SK-N-SH treated with all-trans-retinoic acid at 6 μM for 48 hours (cell line): ENCODE results near the gene HRAS.

Experiments used
- ATAC-seq: fragments of 200-7000 bp; cut with Tn5 transposase; 3 replicates; pipeline ENCODE4 v1.9.1; 2020; ENCODE audit warnings: mild to moderate bottlenecking, moderate library complexity
- ARNTL ChIP-seq: fragments of 450-650 bp; formaldehyde crosslinking; IDR thresholded peaks from 2 replicates; pipeline ENCODE4 v1.5.0; 2020; ENCODE audit warnings: low read depth, mild to moderate bottlenecking, moderate library complexity, borderline replicate concordance
- BACH2 ChIP-seq: fragments of 250-450 bp; sonication (Bioruptor Pico); IDR thresholded peaks from 2 replicates; pipeline ENCODE4 v1.9.0; 2021; ENCODE audit warnings: mild to moderate bottlenecking, borderline replicate concordance
- CSDC2 ChIP-seq: fragments of 250-450 bp; sonication (Bioruptor Pico); IDR thresholded peaks from 2 replicates; pipeline ENCODE4 v1.5.0; 2020; ENCODE audit warnings: mild to moderate bottlenecking, moderate library complexity
- GLIS3 ChIP-seq: fragments of 250-450 bp; sonication (Bioruptor Pico); IDR thresholded peaks from 2 replicates; pipeline ENCODE4 v1.5.0; 2020; ENCODE audit warnings: mild to moderate bottlenecking, moderate library complexity
- ISL1 ChIP-seq: fragments of 250-450 bp; sonication (Bioruptor Pico); IDR thresholded peaks from 2 replicates; pipeline ENCODE4 v2.1.2; 2022; ENCODE audit warnings: mild to moderate bottlenecking, moderate library complexity
- OSR1 ChIP-seq: fragments of 250-450 bp; sonication (Bioruptor Pico); IDR thresholded peaks from 2 replicates; pipeline ENCODE4 v1.8.0; 2022; ENCODE audit warnings: moderate library complexity, mild to moderate bottlenecking, inconsistent platforms
- PPARA ChIP-seq: fragments of 250-450 bp; sonication (Bioruptor Pico); IDR thresholded peaks from 2 replicates; pipeline ENCODE4 v1.5.0; 2020; ENCODE audit warnings: mild to moderate bottlenecking, borderline replicate concordance
- RARB ChIP-seq: fragments of 250-450 bp; sonication (Bioruptor Pico); IDR thresholded peaks from 2 replicates; pipeline ENCODE4 v1.8.0; 2021; ENCODE audit warnings: mild to moderate bottlenecking, moderate library complexity
- SNAI2 ChIP-seq: fragments of 250-450 bp; sonication (Bioruptor Pico); IDR thresholded peaks from 2 replicates; pipeline ENCODE4 v1.5.0; 2020; ENCODE audit warnings: mild to moderate bottlenecking, moderate library complexity
- TCF4 ChIP-seq: fragments of 250-450 bp; sonication (Bioruptor Pico); IDR thresholded peaks from 2 replicates; pipeline ENCODE4 v1.8.0; 2021; ENCODE audit warnings: mild to moderate bottlenecking, moderate library complexity, borderline replicate concordance
- TOX ChIP-seq: fragments of 250-450 bp; sonication (Bioruptor Pico); IDR thresholded peaks from 2 replicates; pipeline ENCODE4 v1.8.0; 2021; ENCODE audit warnings: mild to moderate bottlenecking, moderate library complexity, borderline replicate concordance
- ZC3H10 ChIP-seq: fragments of 250-450 bp; sonication (Bioruptor Pico); IDR thresholded peaks from 2 replicates; pipeline ENCODE4 v1.5.1; 2021; ENCODE audit warnings: mild to moderate bottlenecking, moderate library complexity
- ZFP3 ChIP-seq: fragments of 250-450 bp; sonication (Bioruptor Pico); IDR thresholded peaks from 2 replicates; pipeline ENCODE4 v1.5.0; 2020; ENCODE audit warnings: mild to moderate bottlenecking, moderate library complexity
- ZFP30 ChIP-seq: fragments of 450-650 bp; formaldehyde crosslinking; IDR thresholded peaks from 2 replicates; pipeline ENCODE4 v1.5.0; 2022; ENCODE audit warnings: mild to moderate bottlenecking, moderate library complexity
- ZNF565 ChIP-seq: fragments of 450-650 bp; formaldehyde crosslinking; conservative IDR thresholded peaks from 2 replicates; pipeline ENCODE4 v1.5.0; 2020; ENCODE audit warnings: low read depth, mild to moderate bottlenecking, moderate library complexity
- ZNF70 ChIP-seq: fragments of 450-650 bp; formaldehyde crosslinking; IDR thresholded peaks from 2 replicates; pipeline ENCODE4 v1.5.0; 2020; ENCODE audit warnings: mild to moderate bottlenecking, moderate library complexity
- ZNF8 ChIP-seq: fragments of 450-650 bp; formaldehyde crosslinking; IDR thresholded peaks from 2 replicates; pipeline ENCODE4 v1.5.0; 2020; ENCODE audit warnings: mild to moderate bottlenecking, moderate library complexity
- TF ChIP-seq, protein P1 (sequence below): fragments of 250-450 bp; sonication (Bioruptor Pico); IDR thresholded peaks from 2 replicates; pipeline ENCODE4 v1.8.0; 2020; ENCODE audit warnings: mild to moderate bottlenecking, moderate library complexity, borderline replicate concordance
- TF ChIP-seq, protein P2 (sequence below): fragments of 250-450 bp; sonication (Bioruptor Pico); IDR thresholded peaks from 2 replicates; pipeline ENCODE4 v1.5.1; 2021; ENCODE audit warnings: mild to moderate bottlenecking, moderate library complexity
- TF ChIP-seq, protein P3 (sequence below): fragments of 250-450 bp; sonication (Bioruptor Pico); IDR thresholded peaks from 2 replicates; pipeline ENCODE4 v1.5.1; 2020; ENCODE audit warnings: low read depth, mild to moderate bottlenecking, moderate library complexity
- TF ChIP-seq, protein P4 (sequence below): fragments of 250-450 bp; sonication (Bioruptor Pico); IDR thresholded peaks from 2 replicates; pipeline ENCODE4 v1.8.0; 2021; ENCODE audit warnings: low read depth, mild to moderate bottlenecking, moderate library complexity, borderline replicate concordance

The HRAS gene

DNA sequence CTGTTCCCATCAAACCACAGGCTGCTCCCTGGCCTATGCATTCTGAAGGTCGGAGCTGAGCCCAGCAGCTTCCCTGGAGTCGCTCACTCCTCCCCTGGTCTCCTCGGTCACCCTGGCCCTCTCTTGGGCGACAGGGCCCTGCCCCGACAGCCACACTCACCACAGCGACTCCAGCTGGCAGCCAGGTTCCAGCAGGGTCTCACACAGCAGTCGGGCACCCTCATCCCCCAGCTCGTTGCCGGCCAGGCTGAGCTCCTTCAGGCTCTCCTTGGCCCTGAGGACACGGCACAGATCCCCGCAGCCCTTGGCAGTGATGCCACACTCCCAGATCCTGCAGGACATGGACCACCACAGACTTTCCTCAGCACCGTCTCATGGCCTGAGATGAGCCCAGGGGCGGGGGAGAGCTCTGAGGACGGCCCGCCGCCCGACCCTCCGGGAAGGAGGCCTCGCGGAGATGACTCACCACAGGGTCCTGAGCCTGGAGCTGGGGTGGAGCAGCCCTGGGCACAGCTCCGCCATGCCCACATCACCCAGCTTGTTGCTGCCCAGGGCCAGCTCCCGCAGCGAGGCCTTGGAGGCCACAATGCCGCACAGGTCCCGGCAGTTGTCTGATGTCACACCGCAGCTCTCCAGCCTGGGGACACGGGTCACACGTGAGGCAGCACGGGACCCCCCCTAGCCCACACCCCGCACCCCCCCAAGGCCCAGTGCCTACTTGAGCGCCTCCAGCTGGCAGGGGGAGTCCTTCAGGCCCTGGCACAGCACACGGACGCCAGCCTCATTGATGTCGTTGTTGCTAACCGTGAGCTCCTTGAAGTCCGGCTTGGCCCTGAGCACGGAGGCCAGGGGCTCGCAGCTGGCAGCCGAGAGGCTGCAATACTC is 36.8 kb downstream of the HRAS start:
- ATAC-seq, result no peak
- TF ChIP-seq PPARA, result no peak
- TF ChIP-seq TOX (CRISPR knock-in tag), result no peak
- TF ChIP-seq ZFP3 (CRISPR knock-in tag), result no peak
- TF ChIP-seq GLIS3, result no peak
- TF ChIP-seq ZNF70, result no peak
- TF ChIP-seq ZFP30, result no peak
- TF ChIP-seq CSDC2 (CRISPR knock-in tag), result no peak
- no peak for TF ChIP-seq ZNF565 (CRISPR knock-in tag)
- TF ChIP-seq, protein P1, sequence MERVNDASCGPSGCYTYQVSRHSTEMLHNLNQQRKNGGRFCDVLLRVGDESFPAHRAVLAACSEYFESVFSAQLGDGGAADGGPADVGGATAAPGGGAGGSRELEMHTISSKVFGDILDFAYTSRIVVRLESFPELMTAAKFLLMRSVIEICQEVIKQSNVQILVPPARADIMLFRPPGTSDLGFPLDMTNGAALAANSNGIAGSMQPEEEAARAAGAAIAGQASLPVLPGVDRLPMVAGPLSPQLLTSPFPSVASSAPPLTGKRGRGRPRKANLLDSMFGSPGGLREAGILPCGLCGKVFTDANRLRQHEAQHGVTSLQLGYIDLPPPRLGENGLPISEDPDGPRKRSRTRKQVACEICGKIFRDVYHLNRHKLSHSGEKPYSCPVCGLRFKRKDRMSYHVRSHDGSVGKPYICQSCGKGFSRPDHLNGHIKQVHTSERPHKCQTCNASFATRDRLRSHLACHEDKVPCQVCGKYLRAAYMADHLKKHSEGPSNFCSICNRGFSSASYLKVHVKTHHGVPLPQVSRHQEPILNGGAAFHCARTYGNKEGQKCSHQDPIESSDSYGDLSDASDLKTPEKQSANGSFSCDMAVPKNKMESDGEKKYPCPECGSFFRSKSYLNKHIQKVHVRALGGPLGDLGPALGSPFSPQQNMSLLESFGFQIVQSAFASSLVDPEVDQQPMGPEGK (CRISPR knock-in tag), result no peak
- TF ChIP-seq, protein P2, sequence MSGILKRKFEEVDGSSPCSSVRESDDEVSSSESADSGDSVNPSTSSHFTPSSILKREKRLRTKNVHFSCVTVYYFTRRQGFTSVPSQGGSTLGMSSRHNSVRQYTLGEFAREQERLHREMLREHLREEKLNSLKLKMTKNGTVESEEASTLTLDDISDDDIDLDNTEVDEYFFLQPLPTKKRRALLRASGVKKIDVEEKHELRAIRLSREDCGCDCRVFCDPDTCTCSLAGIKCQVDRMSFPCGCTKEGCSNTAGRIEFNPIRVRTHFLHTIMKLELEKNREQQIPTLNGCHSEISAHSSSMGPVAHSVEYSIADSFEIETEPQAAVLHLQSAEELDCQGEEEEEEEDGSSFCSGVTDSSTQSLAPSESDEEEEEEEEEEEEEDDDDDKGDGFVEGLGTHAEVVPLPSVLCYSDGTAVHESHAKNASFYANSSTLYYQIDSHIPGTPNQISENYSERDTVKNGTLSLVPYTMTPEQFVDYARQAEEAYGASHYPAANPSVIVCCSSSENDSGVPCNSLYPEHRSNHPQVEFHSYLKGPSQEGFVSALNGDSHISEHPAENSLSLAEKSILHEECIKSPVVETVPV (CRISPR knock-in tag), result no peak
- TF ChIP-seq ZNF8, result no peak
- no peak for TF ChIP-seq SNAI2 (CRISPR knock-in tag)
- no peak for TF ChIP-seq ISL1 (CRISPR knock-in tag)
- TF ChIP-seq, protein P3, sequence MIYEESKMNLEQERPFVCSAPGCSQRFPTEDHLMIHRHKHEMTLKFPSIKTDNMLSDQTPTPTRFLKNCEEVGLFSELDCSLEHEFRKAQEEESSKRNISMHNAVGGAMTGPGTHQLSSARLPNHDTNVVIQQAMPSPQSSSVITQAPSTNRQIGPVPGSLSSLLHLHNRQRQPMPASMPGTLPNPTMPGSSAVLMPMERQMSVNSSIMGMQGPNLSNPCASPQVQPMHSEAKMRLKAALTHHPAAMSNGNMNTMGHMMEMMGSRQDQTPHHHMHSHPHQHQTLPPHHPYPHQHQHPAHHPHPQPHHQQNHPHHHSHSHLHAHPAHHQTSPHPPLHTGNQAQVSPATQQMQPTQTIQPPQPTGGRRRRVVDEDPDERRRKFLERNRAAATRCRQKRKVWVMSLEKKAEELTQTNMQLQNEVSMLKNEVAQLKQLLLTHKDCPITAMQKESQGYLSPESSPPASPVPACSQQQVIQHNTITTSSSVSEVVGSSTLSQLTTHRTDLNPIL (CRISPR knock-in tag), result no peak
- TF ChIP-seq BACH2 (CRISPR knock-in tag), result no peak

DNA sequence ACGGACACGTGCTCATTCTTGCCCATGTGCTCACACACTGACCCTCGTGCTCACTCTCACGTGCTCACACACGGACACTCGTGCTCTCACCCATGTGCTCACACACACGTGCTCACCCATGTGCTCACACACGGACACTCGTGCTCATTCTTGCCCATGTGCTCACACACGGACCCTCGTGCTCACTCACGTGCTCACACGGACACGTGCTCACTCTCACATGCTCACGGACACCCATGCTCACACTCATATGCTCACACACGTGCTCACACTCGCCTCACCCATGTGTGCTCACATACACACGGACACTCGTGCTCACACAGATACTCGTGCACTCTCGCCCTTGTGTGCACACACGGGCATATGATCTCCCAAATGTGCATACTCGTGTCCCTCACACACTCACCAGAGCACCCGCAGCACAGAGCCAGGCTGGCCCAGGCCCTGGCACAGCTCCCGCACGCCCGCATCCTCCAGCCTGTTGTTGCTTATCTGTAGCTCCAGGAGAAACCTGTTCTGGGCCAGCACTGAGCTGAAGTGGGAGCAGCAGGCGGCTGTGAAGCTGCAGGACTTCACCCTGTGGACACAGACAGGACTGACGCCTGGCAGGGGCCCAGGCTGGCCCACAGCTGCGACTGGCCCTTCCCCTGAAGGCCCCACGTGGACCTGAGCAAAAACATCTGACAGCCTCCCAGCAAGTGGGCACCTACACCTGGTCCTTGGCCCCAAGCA is 37.6 kb downstream of the HRAS start:
- ATAC-seq, result no peak
- TF ChIP-seq ZFP30 (no peak), ISL1 (CRISPR knock-in tag) (no peak), CSDC2 (CRISPR knock-in tag) (no peak), TCF4 (CRISPR knock-in tag) (no peak), ZNF70 (no peak), ZC3H10 (CRISPR knock-in tag) (no peak), BACH2 (CRISPR knock-in tag) (no peak), ZNF8 (no peak), RARB (CRISPR knock-in tag) (no peak), OSR1 (no peak), TOX (CRISPR knock-in tag) (no peak), GLIS3 (no peak), ARNTL (no peak)
- TF ChIP-seq, protein P4, sequence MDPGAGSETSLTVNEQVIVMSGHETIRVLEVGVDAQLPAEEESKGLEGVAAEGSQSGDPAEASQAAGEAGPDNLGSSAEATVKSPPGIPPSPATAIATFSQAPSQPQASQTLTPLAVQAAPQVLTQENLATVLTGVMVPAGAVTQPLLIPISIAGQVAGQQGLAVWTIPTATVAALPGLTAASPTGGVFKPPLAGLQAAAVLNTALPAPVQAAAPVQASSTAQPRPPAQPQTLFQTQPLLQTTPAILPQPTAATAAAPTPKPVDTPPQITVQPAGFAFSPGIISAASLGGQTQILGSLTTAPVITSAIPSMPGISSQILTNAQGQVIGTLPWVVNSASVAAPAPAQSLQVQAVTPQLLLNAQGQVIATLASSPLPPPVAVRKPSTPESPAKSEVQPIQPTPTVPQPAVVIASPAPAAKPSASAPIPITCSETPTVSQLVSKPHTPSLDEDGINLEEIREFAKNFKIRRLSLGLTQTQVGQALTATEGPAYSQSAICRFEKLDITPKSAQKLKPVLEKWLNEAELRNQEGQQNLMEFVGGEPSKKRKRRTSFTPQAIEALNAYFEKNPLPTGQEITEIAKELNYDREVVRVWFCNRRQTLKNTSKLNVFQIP (CRISPR knock-in tag), result no peak
- TF ChIP-seq, protein P3 (CRISPR knock-in tag), result no peak
- TF ChIP-seq, protein P1 (CRISPR knock-in tag), result no peak
